Ectodermal cell (in vitro differentiated cells): Measurements from ENCODE around the gene TKTL1.
"Not testable (repeated sequence)": the region's sequence is repeated elsewhere in the genome, so short reads cannot be mapped to it uniquely, and the experiment has no call there.

ENCODE experiments used
- H3K27ac ChIP-seq: 2 replicates; pipeline ENCODE4 v1.7.0; 2013; ENCODE audit warnings: mild to moderate bottlenecking, low read depth, low read length; ENCODE audit not compliant: insufficient read depth, poor library complexity, severe bottlenecking
- H3K27me3 ChIP-seq: 2 replicates; pipeline ENCODE4 v1.7.0; 2013; ENCODE audit warnings: mild to moderate bottlenecking, low read length; ENCODE audit not compliant: insufficient read depth, control insufficient read depth, poor library complexity, severe bottlenecking
- H3K36me3 ChIP-seq: one replicate; pipeline ENCODE4 v1.7.0; 2013; ENCODE audit warnings: low read length; ENCODE audit not compliant: control insufficient read depth, insufficient read depth
- H3K4me1 ChIP-seq: one replicate; pipeline ENCODE4 v1.7.0; 2013; ENCODE audit warnings: low read length; ENCODE audit not compliant: control insufficient read depth, insufficient read depth
- H3K4me3 ChIP-seq: 2 replicates; pipeline ENCODE4 v1.7.0; 2013; ENCODE audit warnings: low read depth, low read length, control low read depth; ENCODE audit not compliant: insufficient read depth
- H3K9me3 ChIP-seq: 2 replicates; pipeline ENCODE4 v1.7.0; 2013; ENCODE audit warnings: mild to moderate bottlenecking, low read length, moderate library complexity; ENCODE audit not compliant: control insufficient read depth
- WGBS, 2 experiments: methylation state at CpG; one replicate each; pipeline ENCODE4 v1.1.7; 2013; ENCODE audit warnings: missing lambda C conversion rate in 2 of 2; 5-methylcytosine and 5-hydroxymethylcytosine counted together

TKTL1 gene

GRCh38 chrX:154323537-154323936 lies 27.9 kb downstream of the TKTL1 start:
- Histone ChIP-seq H3K4me1 (no peaks in the 10 kb centered on the region), H3K27me3 (no peaks in the 10 kb centered on the region), H3K27ac (no peak overlapping the region), H3K36me3 (no peaks in the 10 kb centered on the region), H3K4me3 (no peak overlapping the region), H3K9me3 (no peaks in the 10 kb centered on the region)
- WGBS, 2 experiments: 71 to 76% methylated on average over 7 of the region's 7 CpGs

- H3K4me1 ChIP-seq: no peaks in the 10 kb centered on the region
- no peaks in the 10 kb centered on the region for H3K36me3 ChIP-seq
- H3K27ac ChIP-seq: no peak overlapping the region
- H3K9me3 ChIP-seq: no peaks in the 10 kb centered on the region
- H3K4me3 ChIP-seq: no peak overlapping the region
- no peaks in the 10 kb centered on the region for H3K27me3 ChIP-seq
- 87 to 92% methylated on average over 7 to 8 of the region's 8 CpGs for WGBS, 2 experiments
Measured at GRCh38 chrX:154325541-154325940, 29.9 kb downstream of the TKTL1 start.

- Histone ChIP-seq H3K27me3 (no peaks in the 10 kb centered on the region), H3K4me1 (no peaks in the 10 kb centered on the region), H3K36me3 (no peaks in the 10 kb centered on the region), H3K4me3 (no peak overlapping the region), H3K9me3 (no peaks in the 10 kb centered on the region), H3K27ac (no peak overlapping the region)
- 84 to 87% methylated on average over 11 of the region's 11 CpGs for WGBS, 2 experiments
Measured at GRCh38 chrX:154327038-154327820, 31.6 kb downstream of the TKTL1 start.

- H3K27me3 ChIP-seq: no peaks in the 10 kb centered on the region
- no peaks in the 10 kb centered on the region for H3K9me3 ChIP-seq
- 92 to 93% methylated on average over 5 of the region's 5 CpGs for WGBS, 2 experiments
- H3K4me1 ChIP-seq: no peaks in the 10 kb centered on the region
- no peaks in the 10 kb centered on the region for H3K36me3 ChIP-seq
- no peak overlapping the region for H3K4me3 ChIP-seq
- H3K27ac ChIP-seq: no peak overlapping the region
Measured at GRCh38 chrX:154328646-154329045, 33.1 kb downstream of the TKTL1 start.

- H3K27me3 ChIP-seq: no peaks in the 10 kb centered on the region
- no peak overlapping the region for H3K27ac ChIP-seq
- H3K9me3 ChIP-seq: no peaks in the 10 kb centered on the region
- no peaks in the 10 kb centered on the region for H3K4me1 ChIP-seq
- no peak overlapping the region for H3K4me3 ChIP-seq
- no peaks in the 10 kb centered on the region for H3K36me3 ChIP-seq
- 41 to 46% methylated on average over 10 of the region's 10 CpGs for WGBS, 2 experiments
Measured at GRCh38 chrX:154329294-154329693, 33.7 kb downstream of the TKTL1 start.

GRCh38 chrX:154332561-154332960 lies 37.0 kb downstream of the TKTL1 start:
- H3K27me3 ChIP-seq: no peaks in the 10 kb centered on the region
- no peak overlapping the region for H3K4me3 ChIP-seq
- H3K36me3 ChIP-seq: no peaks in the 10 kb centered on the region
- 94 to 97% methylated on average over 29 of the region's 29 CpGs for WGBS, 2 experiments
- no peaks in the 10 kb centered on the region for H3K9me3 ChIP-seq
- no peaks in the 10 kb centered on the region for H3K4me1 ChIP-seq
- no peak overlapping the region for H3K27ac ChIP-seq

- Histone ChIP-seq H3K4me3 (no peak overlapping the region), H3K36me3 (no peaks in the 10 kb centered on the region), H3K27me3 (no peaks in the 10 kb centered on the region), H3K9me3 (no peaks in the 10 kb centered on the region), H3K27ac (no peak overlapping the region), H3K4me1 (no peaks in the 10 kb centered on the region)
- 95 to 97% methylated on average over 9 of the region's 9 CpGs for WGBS, 2 experiments
Measured at GRCh38 chrX:154333116-154333515, 37.5 kb downstream of the TKTL1 start.

- no peak overlapping the region for H3K4me3 ChIP-seq
- no peaks in the 10 kb centered on the region for H3K4me1 ChIP-seq
- no peaks in the 10 kb centered on the region for H3K27me3 ChIP-seq
- no peaks in the 10 kb centered on the region for H3K36me3 ChIP-seq
- no peak overlapping the region for H3K27ac ChIP-seq
- WGBS, 2 experiments: 90 to 92% methylated on average over 6 of the region's 6 CpGs
- H3K9me3 ChIP-seq: no peaks in the 10 kb centered on the region
Measured at GRCh38 chrX:154333837-154334271, 38.3 kb downstream of the TKTL1 start.

GRCh38 chrX:154334496-154334895 lies 38.9 kb downstream of the TKTL1 start:
- H3K27me3 ChIP-seq: no peaks in the 10 kb centered on the region
- no peak overlapping the region for H3K4me3 ChIP-seq
- H3K4me1 ChIP-seq: no peaks in the 10 kb centered on the region
- H3K36me3 ChIP-seq: no peaks in the 10 kb centered on the region
- H3K9me3 ChIP-seq: no peaks in the 10 kb centered on the region
- H3K27ac ChIP-seq: no peak overlapping the region
- 76 to 83% methylated on average over 10 of the region's 10 CpGs for WGBS, 2 experiments

GRCh38 chrX:154341399-154342298 lies 46.1 kb downstream of the TKTL1 start:
- H3K27me3 ChIP-seq, H3K4me3 ChIP-seq: not testable (repeated sequence)
- WGBS, 2 experiments: 0 to 2% methylated on average over 10 to 12 of the region's 115 CpGs

More at GRCh38 chrX:154341399-154342298, 46.1 kb downstream of the TKTL1 start:
- not testable (repeated sequence) for H3K27ac ChIP-seq, H3K36me3 ChIP-seq, H3K4me1 ChIP-seq, H3K9me3 ChIP-seq
